ENCODE results near the gene TSPAN1.

GRCh38 chr1:46160212-46160611 lies 14.7 kb upstream of the TSPAN1 start:
- TF ChIP-seq CTCF (IDR thresholded peaks at IDR 0.05), result no peak
- no peak for TF ChIP-seq POLR2AphosphoS5 (IDR thresholded peaks at IDR 0.05)
- TF ChIP-seq POLR2A (IDR thresholded peaks at IDR 0.05), result no peak
